Epithelial cell of proximal tubule (primary cell): ENCODE measurements around the gene CCDC138. TPM values are rescaled to one million over a fixed set of nuclear protein-coding genes. Genes with fewer than 3 reads are reported as not detected.

Experiments used
- DNase-seq: peaks from one replicate; pipeline ENCODE4 v3.0.0-alpha.2; 2011; ENCODE audit warnings: low read depth
- H3K4me3 ChIP-seq: 2 replicates; pipeline ENCODE4 v1.5.1; 2011; ENCODE audit warnings: low read depth, mild to moderate bottlenecking, low read length
- total RNA-seq: library from RNA; depleted of rRNA; stranded (reverse); fragments of >200 nt; gene quantifications from 2 replicates; pipeline ENCODE4 v1.2.3, GENCODE V29; 2015
- TF ChIP-seq, protein P1 (sequence below): conservative IDR thresholded peaks from 2 replicates; pipeline ENCODE4 v1.5.1; 2012; ENCODE audit warnings: low read depth, mild to moderate bottlenecking, low read length

CCDC138 gene
- total RNA-seq, 1 donor from 2014 or later: 9.7 TPM

DNA sequence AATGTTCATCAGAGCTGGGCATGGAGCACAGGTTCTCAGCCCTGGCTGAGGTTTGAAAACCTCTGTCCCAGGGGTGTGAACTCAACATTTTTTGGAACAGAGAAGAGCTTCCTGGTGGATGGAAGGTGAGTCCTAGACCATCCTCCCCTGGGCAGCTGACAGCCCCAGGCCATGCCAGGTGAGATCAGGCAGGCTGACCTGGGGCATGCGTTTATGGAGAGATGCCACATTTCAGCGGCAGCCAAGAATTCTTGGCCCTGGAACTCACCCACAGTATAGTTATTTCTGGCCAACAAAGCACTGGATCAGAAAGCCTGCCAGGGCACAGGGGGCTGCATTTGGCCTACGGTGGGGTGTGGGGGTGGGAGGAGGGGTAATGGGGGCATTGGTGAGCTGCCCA, 118.6 kb downstream of the CCDC138 start:
- TF ChIP-seq, protein P1, sequence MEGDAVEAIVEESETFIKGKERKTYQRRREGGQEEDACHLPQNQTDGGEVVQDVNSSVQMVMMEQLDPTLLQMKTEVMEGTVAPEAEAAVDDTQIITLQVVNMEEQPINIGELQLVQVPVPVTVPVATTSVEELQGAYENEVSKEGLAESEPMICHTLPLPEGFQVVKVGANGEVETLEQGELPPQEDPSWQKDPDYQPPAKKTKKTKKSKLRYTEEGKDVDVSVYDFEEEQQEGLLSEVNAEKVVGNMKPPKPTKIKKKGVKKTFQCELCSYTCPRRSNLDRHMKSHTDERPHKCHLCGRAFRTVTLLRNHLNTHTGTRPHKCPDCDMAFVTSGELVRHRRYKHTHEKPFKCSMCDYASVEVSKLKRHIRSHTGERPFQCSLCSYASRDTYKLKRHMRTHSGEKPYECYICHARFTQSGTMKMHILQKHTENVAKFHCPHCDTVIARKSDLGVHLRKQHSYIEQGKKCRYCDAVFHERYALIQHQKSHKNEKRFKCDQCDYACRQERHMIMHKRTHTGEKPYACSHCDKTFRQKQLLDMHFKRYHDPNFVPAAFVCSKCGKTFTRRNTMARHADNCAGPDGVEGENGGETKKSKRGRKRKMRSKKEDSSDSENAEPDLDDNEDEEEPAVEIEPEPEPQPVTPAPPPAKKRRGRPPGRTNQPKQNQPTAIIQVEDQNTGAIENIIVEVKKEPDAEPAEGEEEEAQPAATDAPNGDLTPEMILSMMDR: no peak
- H3K4me3 ChIP-seq: no peak overlapping the region
- DNase-seq: no peak

DNA sequence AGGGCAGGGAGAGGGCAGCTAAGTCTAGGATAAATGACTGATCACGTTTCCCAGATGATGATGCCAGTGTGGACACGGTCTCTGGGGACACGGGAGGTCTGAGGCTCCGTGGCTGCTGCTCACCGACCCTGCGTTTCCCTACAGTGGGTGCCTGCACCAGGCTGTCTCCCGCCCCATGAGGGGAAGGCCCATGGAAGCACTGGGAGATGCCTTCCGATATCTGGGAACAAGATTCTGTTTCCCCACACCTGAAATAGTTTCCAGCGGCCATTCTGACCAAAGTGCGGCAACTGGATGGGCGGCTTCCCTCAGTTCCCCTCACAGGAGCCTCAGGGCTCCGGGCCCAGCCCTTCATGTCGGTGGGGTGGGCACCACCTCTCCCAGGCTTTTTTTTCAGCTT, 119.3 kb downstream of the CCDC138 start:
- H3K4me3 ChIP-seq: no peak overlapping the region
- TF ChIP-seq, protein P1: no peak
- DNase-seq: no peak

DNA sequence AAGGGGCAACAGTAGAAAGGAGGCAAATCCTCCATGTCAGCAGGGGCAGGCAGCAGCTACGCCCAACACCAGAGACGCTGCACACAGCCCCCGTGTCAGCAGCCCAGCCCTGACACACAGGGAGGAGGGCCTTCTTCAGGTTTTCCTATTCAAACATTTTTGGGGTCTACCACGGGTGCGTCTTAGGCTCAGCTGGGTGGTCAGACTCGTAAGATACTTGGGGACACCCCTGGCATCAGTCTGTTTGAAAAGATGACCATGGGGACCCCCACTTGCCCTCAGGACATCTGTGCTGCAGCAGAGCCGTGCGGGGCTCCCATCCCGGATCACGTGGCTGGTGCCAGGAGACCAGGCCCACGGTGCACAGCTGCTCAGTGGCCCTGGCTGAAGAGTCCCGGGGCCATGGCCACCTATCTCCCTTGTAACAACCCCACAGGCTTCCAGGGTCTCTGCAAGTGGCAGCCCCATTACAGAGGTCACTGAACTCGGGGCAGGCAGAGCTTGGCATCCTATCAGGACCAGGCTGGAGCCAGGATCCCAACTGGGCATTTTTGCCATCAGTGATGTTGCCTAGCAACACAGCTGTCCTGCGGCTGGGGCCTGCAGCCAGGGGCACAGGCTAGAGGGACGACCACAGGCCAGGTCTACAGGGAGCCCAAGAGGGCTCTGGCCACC, 120.0 kb downstream of the CCDC138 start:
- TF ChIP-seq, protein P1: no peak
- no peak overlapping the region for H3K4me3 ChIP-seq
- DNase-seq: no peak

DNA sequence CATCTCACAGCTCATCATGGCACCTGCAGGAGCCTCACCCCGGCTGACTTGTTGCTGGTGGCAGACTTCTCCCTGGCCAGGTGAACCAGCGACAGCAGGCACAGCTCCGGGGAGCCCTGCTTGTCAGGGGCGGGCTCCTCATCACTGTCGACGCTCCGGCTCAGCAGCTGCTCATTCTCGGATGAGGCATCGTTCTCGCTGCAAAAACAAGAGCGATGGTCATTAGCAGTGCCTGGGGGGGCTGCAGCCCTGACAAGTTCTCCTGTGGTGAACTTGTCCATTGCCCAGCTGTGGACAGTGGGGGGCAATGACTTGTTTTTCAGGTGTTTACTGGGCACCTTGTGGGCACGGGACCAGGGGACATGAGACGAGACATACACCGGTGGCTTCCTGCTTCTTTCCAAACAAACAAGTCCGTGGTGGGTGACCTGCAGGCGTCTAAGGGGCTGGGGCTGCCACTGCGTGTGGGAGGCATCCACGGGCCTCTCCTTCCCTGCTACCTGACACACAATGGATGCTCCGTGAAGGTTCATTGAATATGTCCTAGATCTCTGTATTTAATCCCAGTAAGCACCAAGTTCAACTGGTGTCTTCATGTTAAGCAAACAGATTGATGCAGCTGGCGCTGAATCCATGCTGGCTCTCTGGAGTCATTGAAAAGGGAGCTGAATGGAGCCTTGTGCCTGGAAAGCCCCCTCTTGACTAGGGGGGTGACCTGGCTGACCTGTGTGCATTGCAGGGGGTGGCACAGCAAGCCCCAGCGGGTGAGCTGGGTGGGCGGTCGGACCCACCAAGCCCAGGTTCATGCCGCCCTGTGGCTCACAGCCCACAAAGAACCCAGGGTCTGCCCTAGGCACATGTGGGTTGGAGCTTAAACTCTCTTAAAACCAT, 121.5 kb downstream of the CCDC138 start:
- no peak overlapping the region for H3K4me3 ChIP-seq
- DNase-seq: no peak
- TF ChIP-seq, protein P1: no peak

DNA sequence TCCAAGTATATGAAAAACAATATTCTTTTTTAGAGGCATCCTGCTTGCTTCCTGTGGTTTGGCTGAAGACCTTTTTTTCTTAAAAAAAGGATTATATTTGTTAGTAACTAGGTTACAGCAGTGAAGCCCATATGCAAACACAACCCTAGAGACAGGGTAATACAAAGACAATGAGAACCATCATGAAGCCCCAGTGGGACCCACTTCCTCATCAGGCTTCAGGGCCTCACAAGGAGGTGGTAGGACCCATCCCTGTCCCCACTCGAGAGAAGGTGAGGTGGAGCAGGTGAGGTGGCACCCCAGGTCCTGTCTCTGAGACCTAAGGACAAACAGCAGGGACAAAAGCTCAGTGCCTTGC, 122.1 kb downstream of the CCDC138 start:
- no peak overlapping the region for H3K4me3 ChIP-seq
- TF ChIP-seq, protein P1: no peak

DNA sequence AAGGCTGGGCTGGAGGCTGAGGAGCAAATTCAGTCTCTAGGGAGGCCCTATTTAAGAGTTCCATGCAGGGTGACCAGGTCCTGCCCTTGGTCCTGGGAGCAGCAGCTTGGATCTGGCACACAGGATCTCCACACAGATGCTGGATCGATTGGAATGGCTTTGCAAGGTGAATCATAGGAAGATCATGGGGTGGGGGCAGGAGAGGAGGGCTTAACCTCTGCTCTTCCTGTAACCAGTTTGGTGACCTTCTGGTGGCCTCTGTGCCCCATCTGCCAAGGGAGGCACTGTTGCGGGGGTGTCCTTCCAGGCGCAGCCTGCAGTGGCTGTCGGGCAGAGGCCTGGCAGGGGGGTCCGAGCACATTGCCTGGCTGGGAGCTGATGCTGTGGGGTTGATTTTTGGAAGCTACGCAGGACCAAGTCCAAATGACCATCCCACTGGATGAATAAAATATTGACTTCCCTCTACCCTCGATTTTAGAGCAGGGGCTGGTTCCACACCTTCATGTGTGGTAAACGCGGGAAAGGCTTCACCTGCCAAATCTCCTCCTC, 122.8 kb downstream of the CCDC138 start:
- TF ChIP-seq, protein P1: no peak
- no peak overlapping the region for H3K4me3 ChIP-seq
- no peak for DNase-seq

More for the DNA sequence above, 122.1 kb downstream of the CCDC138 start:
- DNase-seq: no peak
